Left lobe of liver (tissue), 2 donors: ENCODE data around the gene CSH2. TPM values are rescaled to one million over a fixed set of nuclear protein-coding genes. Genes with fewer than 3 reads are reported as not detected.
A peak's percentile ranks its signal among the peaks of the same experiment; 100 is the strongest.
"Not testable (repeated sequence)": the region's sequence is repeated elsewhere in the genome, so short reads cannot be mapped to it uniquely, and the experiment has no call there.

ENCODE experiments used
- ATAC-seq: fragments of 200-7000 bp; cut with Tn5 transposase; one replicate; pipeline ENCODE4 v1.9.1; 2020; ENCODE audit warnings: mild to moderate bottlenecking, moderate library complexity
- DNase-seq: peaks from one replicate; pipeline ENCODE4 v3.0.0-alpha.2; 2020; ENCODE audit warnings: low spot score
- total RNA-seq: library from RNA; stranded (reverse); gene quantifications from one replicate; pipeline ENCODE4 v1.2.1, GENCODE V29; 2021
- donor health status: DM: no; HTN: no; CAD: no; lungs with moderate emphysema.
- donor health status: DM: no; HTN: yes; CAD: no.

CSH2 gene
- total RNA-seq, 1 donor from 2014 or later: not detected

DNA sequence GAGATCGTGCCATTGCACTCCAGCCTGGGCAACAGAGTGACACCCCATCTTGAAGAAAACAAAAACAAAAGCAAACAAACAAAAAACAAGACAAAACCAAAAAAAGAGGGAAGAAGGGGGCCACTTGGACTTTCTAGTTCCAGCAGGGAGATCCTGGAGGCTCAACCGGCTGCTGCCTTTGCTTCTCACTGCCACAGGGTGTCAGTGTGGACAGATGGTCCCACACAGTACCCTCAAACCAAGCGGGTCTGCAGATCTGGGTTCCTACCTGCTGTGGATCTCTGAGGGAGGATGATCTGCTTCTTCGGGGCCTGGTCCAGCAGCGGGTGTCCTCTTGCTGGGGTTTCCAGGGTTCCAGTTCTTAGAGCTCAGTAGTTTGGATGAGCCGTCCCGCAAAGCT lies 6.9 kb downstream of the CSH2 start:
- DNase-seq: not testable (repeated sequence)
- ATAC-seq: peak; percentile 58

DNA sequence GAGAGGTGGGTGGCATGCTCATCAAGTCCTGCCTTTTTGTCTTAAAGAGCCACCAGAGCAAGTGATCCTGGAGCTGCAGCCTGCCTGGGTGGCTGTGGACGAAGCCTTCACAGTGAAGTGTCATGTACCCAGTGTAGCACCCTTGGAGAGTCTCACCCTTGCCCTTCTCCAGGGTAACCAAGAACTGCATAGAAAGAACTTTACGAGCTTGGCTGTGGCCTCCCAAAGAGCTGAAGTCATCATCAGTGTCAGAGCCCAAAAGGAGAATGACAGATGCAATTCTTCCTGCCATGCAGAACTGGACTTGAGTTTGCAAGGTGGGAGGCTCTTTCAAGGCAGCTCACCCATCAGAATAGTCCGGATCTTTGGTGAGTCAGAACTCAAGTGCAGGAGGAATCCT lies 14.2 kb downstream of the CSH2 start:
- ATAC-seq: no peak

DNA sequence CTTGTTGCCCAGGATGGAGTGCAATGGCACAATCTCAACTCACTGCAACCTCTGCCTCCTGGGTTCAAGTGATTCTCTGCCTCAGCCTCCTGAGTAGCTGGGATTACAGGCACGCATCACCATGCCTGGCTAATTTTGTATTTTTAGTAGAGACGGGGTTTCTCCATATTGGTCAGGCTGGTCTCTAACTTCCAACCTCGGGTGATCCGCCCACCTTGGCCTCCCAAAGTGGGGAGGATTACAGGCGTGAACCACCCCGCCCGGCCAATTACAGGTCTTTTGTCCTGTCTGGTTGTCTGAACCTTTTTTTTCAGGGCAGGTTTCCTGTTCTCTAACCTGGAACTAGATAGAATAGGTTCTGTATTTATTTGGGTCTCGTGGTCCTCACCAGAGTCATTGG lies 17.1 kb downstream of the CSH2 start:
- DNase-seq, ATAC-seq: not testable (repeated sequence)

More for the DNA sequence above, 14.2 kb downstream of the CSH2 start:
- no peak for DNase-seq

DNA sequence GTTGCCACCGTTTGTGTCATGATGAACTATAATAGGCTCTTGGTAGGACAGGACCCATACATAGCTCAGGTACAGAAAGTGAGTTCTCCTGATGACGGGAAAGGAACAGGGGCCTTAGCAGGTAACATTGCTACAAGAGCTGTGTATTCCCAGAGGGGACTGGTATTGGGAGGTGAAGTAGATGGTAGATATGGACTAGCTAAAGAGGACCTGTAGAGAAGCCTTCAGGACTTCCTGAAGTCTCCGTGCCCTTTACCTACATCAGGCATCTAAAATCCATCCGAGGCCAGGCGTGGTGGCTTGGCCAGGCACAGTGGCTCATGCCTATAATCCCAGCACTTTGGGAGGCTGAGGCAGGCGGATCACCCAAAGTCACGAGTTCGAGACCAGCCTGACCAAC lies 18.3 kb downstream of the CSH2 start:
- DNase-seq (no peak), ATAC-seq (no peak)

GRCh38 chr17:63854709-63855108 lies 18.8 kb downstream of the CSH2 start:
- ATAC-seq: no peak
- no peak for DNase-seq

DNA sequence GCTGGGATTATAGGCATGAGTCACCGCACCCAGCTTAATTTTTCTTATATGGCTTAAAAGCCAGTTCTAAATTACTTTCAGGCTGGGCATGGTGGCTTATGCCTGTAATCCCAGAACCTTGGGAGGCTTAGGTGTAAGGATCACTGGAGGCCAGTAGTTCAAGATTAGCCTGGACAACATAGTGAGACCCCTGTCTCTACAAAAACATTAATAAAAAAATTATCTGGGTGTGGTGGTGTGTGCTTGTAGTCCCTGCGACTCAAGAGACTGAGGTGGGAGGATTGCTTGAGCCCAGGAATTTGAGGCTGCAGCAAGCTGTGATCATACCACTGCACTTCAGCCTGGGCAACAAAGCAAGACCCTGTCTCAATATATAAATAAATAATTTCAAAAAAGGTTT lies 20.2 kb downstream of the CSH2 start:
- no peak for DNase-seq
- no peak for ATAC-seq

DNA sequence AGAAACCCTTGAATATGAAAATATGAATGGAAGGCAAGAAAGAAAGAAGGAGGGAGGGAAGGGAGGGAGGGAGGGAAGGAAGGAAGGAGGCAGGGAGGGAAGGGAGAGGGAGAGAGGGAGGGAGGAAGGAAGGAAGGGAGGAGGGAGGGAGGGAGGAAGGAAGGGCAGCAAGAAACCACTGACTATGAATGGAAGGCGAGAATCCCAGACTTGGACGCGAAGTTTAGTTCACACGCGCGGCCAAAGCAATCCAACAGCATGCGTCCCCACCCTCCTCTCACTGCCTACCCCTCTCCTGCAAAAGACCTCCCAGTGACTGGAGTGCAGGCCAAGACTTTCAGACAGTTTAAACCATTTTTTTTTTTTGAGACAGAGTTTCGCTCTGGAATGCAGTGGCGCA lies 23.1 kb downstream of the CSH2 start:
- no peak for ATAC-seq
- no peak for DNase-seq

- ATAC-seq (peak; percentile 99), DNase-seq (peak; percentile 95)
Observed at GRCh38 chr17:63848834-63849689, 24.4 kb downstream of the CSH2 start.

GRCh38 chr17:63847525-63848249 lies 25.8 kb downstream of the CSH2 start:
- ATAC-seq: no peak
- no peak for DNase-seq

DNA sequence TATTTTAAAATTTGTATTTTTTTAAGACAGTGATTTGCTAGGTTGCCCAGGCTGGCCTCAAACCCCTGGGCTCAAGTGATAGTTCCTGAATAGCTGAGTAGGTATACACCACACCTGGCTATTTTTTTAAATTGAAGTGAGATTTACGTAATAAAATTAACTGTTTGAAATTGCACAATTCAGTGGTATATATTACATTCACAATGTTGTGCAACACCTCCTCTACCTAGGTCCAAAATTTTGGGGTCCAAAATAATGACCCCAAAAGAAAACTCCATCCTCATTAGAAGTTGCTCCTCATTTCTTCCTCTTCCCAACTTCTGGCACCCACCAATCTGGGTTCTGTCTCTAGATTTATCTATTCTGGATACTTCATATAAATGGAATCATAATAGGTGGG lies 28.0 kb downstream of the CSH2 start:
- ATAC-seq: no peak
- DNase-seq: no peak

DNA sequence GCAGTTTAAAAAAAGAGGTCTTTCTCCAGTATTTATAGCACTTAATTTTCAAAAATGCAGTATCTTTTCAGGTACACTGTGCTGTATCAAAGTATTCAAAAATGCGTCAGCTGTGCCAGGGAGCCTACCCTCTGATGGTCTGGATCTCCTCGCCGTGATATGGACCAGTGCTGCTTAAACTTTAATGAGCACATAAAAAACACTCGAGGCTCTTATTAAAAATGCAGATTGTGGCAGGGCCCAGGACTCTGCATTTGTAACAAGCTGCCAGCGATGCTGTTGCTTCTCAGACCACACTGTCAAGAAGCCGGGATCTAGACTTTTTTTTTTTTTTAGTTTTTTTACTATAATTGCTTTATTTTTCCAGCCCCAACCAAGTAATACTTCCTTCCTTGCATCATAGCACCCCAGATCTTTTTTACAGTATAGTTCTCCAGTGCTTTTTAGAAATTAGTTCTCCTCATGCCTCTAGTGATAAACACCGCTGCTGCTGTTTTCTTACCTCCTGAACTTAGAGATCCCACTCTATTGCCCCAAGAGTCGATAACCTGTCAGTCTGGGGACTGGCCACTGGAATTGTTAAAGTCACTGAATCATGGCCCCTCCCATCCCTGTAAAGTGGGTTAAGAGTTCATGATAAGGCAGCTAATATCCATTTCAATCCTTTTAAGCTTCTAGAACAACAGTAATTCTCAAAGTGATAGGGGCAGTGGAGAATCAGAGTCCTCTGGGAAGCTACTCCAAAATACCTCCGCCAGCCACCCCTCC lies 29.4 kb downstream of the CSH2 start:
- no peak for DNase-seq

GRCh38 chr17:63843387-63843888 lies 30.0 kb downstream of the CSH2 start:
- not testable (repeated sequence) for DNase-seq
- ATAC-seq: peak; percentile 6

More for the DNA sequence above, 29.4 kb downstream of the CSH2 start:
- no peak for ATAC-seq

GRCh38 chr17:63842540-63843386 lies 30.7 kb downstream of the CSH2 start, which contains the start of gene SMARCD2:
TSS of gene SMARCD2 (minus strand) at chr17:63842685. CDS start at chr17:63842674, 11 bp downstream.
- peak; percentile 81 for ATAC-seq

DNA sequence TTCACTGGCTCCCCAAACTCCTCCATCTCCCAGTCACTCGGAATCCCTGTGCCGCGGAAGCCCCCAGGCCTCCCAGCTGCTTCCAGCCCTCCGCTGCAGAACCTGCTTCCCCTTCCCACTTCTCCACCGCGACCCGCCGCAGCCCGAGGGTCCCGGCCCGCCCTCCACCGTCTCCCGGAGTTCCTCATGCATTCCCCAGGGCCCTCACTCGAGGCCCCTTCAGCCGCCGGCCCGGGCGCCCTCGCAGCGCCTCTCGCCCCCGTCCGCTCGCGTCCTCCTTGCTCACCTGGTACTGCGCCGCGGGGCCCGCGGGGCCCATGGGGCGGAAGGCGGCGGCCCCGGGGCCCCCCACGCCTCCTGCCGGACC lies 31.3 kb downstream of the CSH2 start:
- ATAC-seq: no peak

More at GRCh38 chr17:63842540-63843386, 30.7 kb downstream of the CSH2 start, which contains the start of gene SMARCD2:
- DNase-seq: peak; percentile 99

GRCh38 chr17:63841350-63842172 lies 31.9 kb downstream of the CSH2 start:
- DNase-seq: peak; percentile 79
- ATAC-seq: peak; percentile 32

More for the DNA sequence above, 31.3 kb downstream of the CSH2 start:
- DNase-seq: no peak

- DNase-seq (no peak), ATAC-seq (no peak)
Observed at GRCh38 chr17:63840591-63841349, 32.7 kb downstream of the CSH2 start.

- ATAC-seq (peak; percentile 56), DNase-seq (peak; percentile 97)
Observed at GRCh38 chr17:63838631-63839171, 34.8 kb downstream of the CSH2 start.
